Neural progenitor cell (in vitro differentiated cells): ENCODE measurements around the gene EXOC6B. TPM values are rescaled to one million over a fixed set of nuclear protein-coding genes. Genes with fewer than 3 reads are reported as not detected.

Experiments used
- DNase-seq: peaks from one replicate; pipeline ENCODE4 v3.0.0-alpha.2; 2016; ENCODE audit warnings: low spot score
- H2AFZ ChIP-seq: fragments of 200-600 bp; sonication (generic); replicated peaks from 2 replicates; pipeline ENCODE4 v1.6.1; 2016; ENCODE audit warnings: antibody characterized with exemption
- H3F3A ChIP-seq: fragments of 200-600 bp; sonication (generic); 2 replicates; pipeline ENCODE4 v1.6.1; 2016; ENCODE audit warnings: antibody characterized with exemption, low read depth
- H3K27ac ChIP-seq: fragments of 200-600 bp; sonication (generic); 2 replicates; pipeline ENCODE4 v1.5.1; 2016; ENCODE audit warnings: mild to moderate bottlenecking
- H3K27me3 ChIP-seq: fragments of 200-600 bp; sonication (generic); 2 replicates; pipeline ENCODE4 v1.6.1; 2016; ENCODE audit warnings: mild to moderate bottlenecking, moderate library complexity
- H3K36me3 ChIP-seq: fragments of 200-600 bp; sonication (generic); 2 replicates; pipeline ENCODE4 v1.5.1; 2016
- H3K4me1 ChIP-seq: fragments of 200-600 bp; sonication (generic); 2 replicates; pipeline ENCODE4 v1.6.1; 2016; ENCODE audit warnings: mixed run types
- H3K4me2 ChIP-seq: fragments of 200-600 bp; sonication (generic); 2 replicates; pipeline ENCODE4 v1.6.1; 2016
- H3K4me3 ChIP-seq: fragments of 200-600 bp; sonication (generic); 2 replicates; pipeline ENCODE4 v1.5.1; 2016
- H3K79me2 ChIP-seq: fragments of 200-600 bp; sonication (generic); 2 replicates; pipeline ENCODE4 v1.6.1; 2016; ENCODE audit warnings: low read depth
- H3K9ac ChIP-seq: fragments of 200-600 bp; sonication (generic); 2 replicates; pipeline ENCODE4 v1.6.1; 2016
- H3K9me3 ChIP-seq: fragments of 200-600 bp; sonication (generic); 2 replicates; pipeline ENCODE4 v1.5.1; 2016; ENCODE audit warnings: low read depth
- H4K20me1 ChIP-seq: fragments of 200-600 bp; sonication (generic); 2 replicates; pipeline ENCODE4 v1.6.1; 2016; ENCODE audit warnings: low read depth
- H3K27ac Mint-ChIP-seq: 3 replicates; pipeline ENCODE4 v1.8.0; 2021; ENCODE audit warnings: mixed read lengths
- H3K27me3 Mint-ChIP-seq: 2 replicates; pipeline ENCODE4 v1.8.0; 2022; ENCODE audit warnings: low read depth, mild to moderate bottlenecking, inconsistent platforms, moderate library complexity, mixed read lengths; ENCODE audit not compliant: insufficient read depth
- H3K36me3 Mint-ChIP-seq: 3 replicates; pipeline ENCODE4 v1.8.0; 2021; ENCODE audit warnings: mixed read lengths
- H3K4me1 Mint-ChIP-seq: 3 replicates; pipeline ENCODE4 v1.8.0; 2021; ENCODE audit warnings: mixed read lengths
- H3K4me3 Mint-ChIP-seq: 3 replicates; pipeline ENCODE4 v1.8.0; 2021; ENCODE audit warnings: mild to moderate bottlenecking, moderate library complexity, mixed read lengths
- H3K9me3 Mint-ChIP-seq: 3 replicates; pipeline ENCODE4 v1.8.0; 2020; ENCODE audit warnings: mixed read lengths
- EZH2 ChIP-seq: fragments of 200-600 bp; sonication (generic); IDR thresholded peaks from 2 replicates; pipeline ENCODE4 v1.6.1; 2017; ENCODE audit warnings: antibody characterized with exemption, mild to moderate bottlenecking, moderate library complexity
- EZH2phosphoT487 ChIP-seq: fragments of 200-600 bp; sonication (generic); IDR thresholded peaks from 2 replicates; pipeline ENCODE4 v1.6.1; 2017; ENCODE audit warnings: antibody characterized with exemption
- total RNA-seq: library from RNA; depleted of rRNA; stranded (reverse); fragments of >200 nt; gene quantifications from 2 replicates; pipeline ENCODE4 v1.2.3, GENCODE V29; 2015; ENCODE audit warnings: low replicate concordance
- TF ChIP-seq, protein P1 (sequence below): fragments of 200-600 bp; sonication (generic); IDR thresholded peaks from 2 replicates; pipeline ENCODE4 v1.5.1; 2017; ENCODE audit warnings: antibody characterized with exemption, mild to moderate bottlenecking

Gene EXOC6B
- total RNA-seq, 1 donor from 2014 or later: 41.2 TPM

DNA sequence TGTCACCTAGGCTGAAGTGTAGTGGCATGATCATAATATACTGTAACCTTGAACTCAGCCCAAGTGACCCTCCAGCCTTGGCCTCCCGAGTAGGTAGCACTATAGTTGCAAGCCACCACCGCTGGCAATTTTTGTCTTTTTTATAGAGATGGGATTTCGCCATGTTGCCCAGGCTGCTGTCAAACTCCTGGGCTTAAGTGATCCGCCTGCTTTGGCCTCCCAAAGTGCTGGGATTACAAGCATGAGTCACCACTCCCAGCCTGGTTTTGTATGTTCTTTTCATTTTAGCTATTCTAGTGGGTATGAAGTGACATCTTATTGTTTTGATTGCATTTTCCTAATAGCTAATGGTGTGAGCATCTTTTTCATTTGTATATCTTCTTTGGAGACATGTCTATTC, 11.3 kb upstream of the EXOC6B start:
- no peaks in the 10 kb centered on the region for H4K20me1 ChIP-seq
- TF ChIP-seq EZH2phosphoT487: no peak
- no peak for TF ChIP-seq EZH2
- TF ChIP-seq, protein P1, sequence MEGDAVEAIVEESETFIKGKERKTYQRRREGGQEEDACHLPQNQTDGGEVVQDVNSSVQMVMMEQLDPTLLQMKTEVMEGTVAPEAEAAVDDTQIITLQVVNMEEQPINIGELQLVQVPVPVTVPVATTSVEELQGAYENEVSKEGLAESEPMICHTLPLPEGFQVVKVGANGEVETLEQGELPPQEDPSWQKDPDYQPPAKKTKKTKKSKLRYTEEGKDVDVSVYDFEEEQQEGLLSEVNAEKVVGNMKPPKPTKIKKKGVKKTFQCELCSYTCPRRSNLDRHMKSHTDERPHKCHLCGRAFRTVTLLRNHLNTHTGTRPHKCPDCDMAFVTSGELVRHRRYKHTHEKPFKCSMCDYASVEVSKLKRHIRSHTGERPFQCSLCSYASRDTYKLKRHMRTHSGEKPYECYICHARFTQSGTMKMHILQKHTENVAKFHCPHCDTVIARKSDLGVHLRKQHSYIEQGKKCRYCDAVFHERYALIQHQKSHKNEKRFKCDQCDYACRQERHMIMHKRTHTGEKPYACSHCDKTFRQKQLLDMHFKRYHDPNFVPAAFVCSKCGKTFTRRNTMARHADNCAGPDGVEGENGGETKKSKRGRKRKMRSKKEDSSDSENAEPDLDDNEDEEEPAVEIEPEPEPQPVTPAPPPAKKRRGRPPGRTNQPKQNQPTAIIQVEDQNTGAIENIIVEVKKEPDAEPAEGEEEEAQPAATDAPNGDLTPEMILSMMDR: no peak
- no peaks in the 10 kb centered on the region for H3K36me3 ChIP-seq
- no peak overlapping the region for H3K4me2 ChIP-seq
- no peak for DNase-seq
- H2AFZ ChIP-seq: no peak overlapping the region
- no peaks in the 10 kb centered on the region for H3K27me3 ChIP-seq
- Mint-ChIP-seq H3K4me1 (peaks cover 7% of the 10 kb centered on the region), H3K27me3 (no peaks in the 10 kb centered on the region), H3K36me3 (no peaks in the 10 kb centered on the region), H3K9me3 (peaks cover 3% of the 10 kb centered on the region), H3K27ac (no peak overlapping the region), H3K4me3 (no peak overlapping the region)
- no peaks in the 10 kb centered on the region for H3K4me1 ChIP-seq
- no peaks in the 10 kb centered on the region for H3K9me3 ChIP-seq
- H3K4me3 ChIP-seq: no peak overlapping the region
- no peak overlapping the region for H3K9ac ChIP-seq
- H3K27ac ChIP-seq: no peak overlapping the region
- no peaks in the 10 kb centered on the region for H3F3A ChIP-seq
- H3K79me2 ChIP-seq: no peaks in the 10 kb centered on the region

DNA sequence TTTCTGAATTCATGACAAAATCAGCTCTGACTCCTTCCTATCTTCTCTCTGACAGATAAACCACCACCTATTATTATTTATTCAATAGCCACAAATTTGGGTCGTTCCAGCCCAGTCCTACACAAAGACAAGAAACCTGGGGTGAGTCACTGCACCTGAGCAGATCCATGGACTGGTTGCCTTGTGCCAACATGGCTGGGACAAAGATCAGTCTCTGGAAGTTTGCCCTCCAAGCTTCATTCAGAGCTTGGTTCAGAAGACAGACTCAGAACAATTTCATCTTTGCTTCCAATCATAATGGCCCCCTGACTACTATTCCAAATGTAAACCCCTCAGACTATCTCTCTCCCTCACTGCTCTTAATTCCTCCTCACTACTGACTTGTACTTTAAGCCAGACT, 9.6 kb upstream of the EXOC6B start:
- Histone ChIP-seq H4K20me1 (no peaks in the 10 kb centered on the region), H3K27ac (no peak overlapping the region), H3K79me2 (no peaks in the 10 kb centered on the region), H3K4me3 (no peak overlapping the region), H3F3A (no peaks in the 10 kb centered on the region), H3K9ac (no peak overlapping the region), H3K9me3 (no peaks in the 10 kb centered on the region), H3K4me1 (no peaks in the 10 kb centered on the region), H3K36me3 (no peaks in the 10 kb centered on the region), H3K27me3 (no peaks in the 10 kb centered on the region), H2AFZ (no peak overlapping the region), H3K4me2 (no peak overlapping the region)
- peaks cover 3% of the 10 kb centered on the region for H3K9me3 Mint-ChIP-seq
- H3K36me3 Mint-ChIP-seq: no peaks in the 10 kb centered on the region
- no peaks in the 10 kb centered on the region for H3K27me3 Mint-ChIP-seq
- H3K4me3 Mint-ChIP-seq: no peak overlapping the region
- no peak overlapping the region for H3K27ac Mint-ChIP-seq
- TF ChIP-seq, protein P1: no peak
- no peak for TF ChIP-seq EZH2phosphoT487
- TF ChIP-seq EZH2: no peak
- DNase-seq: no peak
- H3K4me1 Mint-ChIP-seq: peaks cover 7% of the 10 kb centered on the region

DNA sequence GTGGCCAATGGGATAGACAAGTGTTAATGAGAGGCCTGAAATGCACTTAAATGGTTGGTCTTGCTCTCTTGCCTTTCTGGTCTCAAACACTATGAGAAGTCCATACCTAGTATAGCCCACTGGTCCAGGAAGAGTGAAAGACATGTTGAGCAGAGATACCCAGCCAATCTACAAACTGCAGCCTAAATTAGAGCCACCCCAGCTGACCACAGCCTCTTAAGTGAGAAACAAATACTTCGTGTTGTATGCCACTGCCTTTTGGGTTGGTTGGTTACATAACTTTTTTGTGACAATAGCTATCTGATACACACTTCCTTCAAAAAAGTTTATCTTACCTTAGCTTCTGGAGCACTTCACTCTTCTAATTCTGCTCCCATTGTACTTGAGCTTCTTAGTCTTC, 8.8 kb upstream of the EXOC6B start:
- Mint-ChIP-seq H3K9me3 (no peaks in the 10 kb centered on the region), H3K36me3 (no peaks in the 10 kb centered on the region), H3K27me3 (no peaks in the 10 kb centered on the region), H3K4me1 (peaks cover 7% of the 10 kb centered on the region), H3K27ac (no peak overlapping the region), H3K4me3 (no peak overlapping the region)
- no peak for DNase-seq
- no peaks in the 10 kb centered on the region for H4K20me1 ChIP-seq
- no peaks in the 10 kb centered on the region for H3K79me2 ChIP-seq
- TF ChIP-seq EZH2phosphoT487 (no peak), EZH2 (no peak)
- TF ChIP-seq, protein P1: no peak
- H3K27ac ChIP-seq: no peak overlapping the region
- no peaks in the 10 kb centered on the region for H3K9me3 ChIP-seq
- H3F3A ChIP-seq: no peaks in the 10 kb centered on the region
- no peaks in the 10 kb centered on the region for H3K4me1 ChIP-seq
- no peaks in the 10 kb centered on the region for H3K27me3 ChIP-seq
- H2AFZ ChIP-seq: no peak overlapping the region
- no peak overlapping the region for H3K4me3 ChIP-seq
- no peak overlapping the region for H3K4me2 ChIP-seq
- no peak overlapping the region for H3K9ac ChIP-seq
- H3K36me3 ChIP-seq: no peaks in the 10 kb centered on the region
